Measurements from ENCODE around the gene PVALEF.

Gene PVALEF

DNA sequence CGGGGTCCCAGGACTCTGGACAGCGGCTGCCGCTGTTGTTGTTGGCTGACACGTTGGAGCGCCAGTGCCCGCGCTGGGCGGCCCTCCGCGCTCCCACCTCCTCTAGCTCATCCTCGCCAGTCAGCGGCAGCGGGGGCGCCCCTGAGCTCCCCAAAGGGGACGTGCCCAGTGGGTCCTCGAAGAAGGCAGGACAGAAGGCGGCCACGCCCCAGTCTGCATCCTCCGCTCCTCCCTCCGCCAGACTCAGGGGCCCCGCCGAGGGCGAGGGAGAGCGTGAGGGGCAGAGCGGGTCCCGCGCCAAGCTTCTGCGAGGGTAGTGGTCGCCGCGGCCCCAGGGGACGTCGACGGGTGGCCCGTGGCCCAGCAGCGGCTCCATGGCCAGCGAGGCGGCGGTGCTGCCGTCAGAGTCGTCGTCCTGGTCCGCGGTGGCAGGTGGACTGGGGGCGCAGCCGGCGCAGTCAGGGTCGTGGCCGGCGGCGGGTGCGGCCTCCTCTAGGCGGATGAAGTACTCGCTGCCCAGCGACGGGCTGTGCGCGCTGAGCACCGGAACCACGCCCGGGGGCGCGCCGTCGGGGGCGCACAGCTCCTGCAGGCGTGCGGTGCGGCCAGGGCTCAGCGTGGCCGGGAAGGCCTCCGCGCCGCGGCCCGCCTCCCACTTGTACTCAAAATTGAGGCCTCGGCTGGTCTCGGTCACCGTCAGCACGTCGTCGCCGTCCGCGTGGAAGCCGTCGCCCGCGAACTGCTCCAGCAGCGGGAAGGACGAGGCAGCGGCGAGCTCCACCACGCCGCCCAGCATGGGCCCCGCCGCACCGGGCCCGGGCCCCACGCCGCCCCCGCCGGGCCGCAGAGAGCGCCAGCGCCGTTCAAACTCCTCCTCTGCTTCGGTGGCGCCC is 43.2 kb upstream of the PVALEF start:
- no peak overlapping the region for H3K4me3 ChIP-seq

DNA sequence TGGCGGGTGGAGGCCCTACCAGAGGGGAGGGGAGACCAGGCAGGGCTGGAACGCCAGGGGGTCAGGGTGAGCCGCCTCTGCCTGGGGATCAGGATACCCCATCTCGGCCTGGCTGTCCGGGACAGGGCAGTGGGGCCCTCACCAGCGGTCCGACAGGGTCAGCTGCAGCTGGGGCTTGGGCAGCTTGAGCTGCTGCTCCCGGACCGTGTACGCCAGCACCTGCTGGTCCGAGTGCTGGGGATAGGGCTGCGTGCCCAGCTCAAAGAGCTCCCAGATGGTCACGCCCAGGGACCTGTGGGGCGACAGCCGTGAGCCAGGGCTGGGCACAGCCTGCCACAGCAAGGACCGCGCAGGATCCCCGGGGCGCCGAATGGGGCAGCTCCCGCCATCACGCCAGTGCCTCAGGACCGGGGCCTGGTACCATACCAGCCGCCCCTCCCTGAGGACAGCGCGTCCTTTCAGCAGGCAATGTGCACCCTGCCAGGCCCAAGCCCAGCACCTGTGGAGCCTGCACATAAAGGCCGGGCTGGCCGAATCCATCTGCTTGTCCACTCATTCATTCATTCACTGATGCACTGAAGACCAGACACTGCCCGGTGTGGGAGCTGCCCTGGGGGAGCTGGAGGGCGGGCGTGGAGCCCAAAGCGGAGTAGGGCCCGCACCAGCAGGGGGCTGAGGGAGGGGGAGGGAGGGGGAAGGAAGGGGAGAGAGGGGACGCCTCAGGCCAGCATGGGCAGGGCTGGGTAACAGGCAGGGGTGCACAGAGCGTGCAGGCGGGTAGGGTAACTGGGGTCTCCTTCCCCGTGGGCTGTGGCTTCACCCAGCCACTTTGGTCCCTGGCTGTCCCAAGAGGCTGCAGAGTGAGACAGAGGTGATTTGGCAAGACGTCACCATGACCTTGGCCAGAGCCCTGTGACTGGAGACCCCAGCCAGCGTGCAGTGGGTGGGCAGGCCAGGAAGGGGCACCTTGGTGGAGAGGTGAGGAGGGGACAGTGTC is 42.0 kb upstream of the PVALEF start:
- Histone ChIP-seq H3K9ac (no peak overlapping the region), H4K20me1 (no peaks in the 10 kb centered on the region), H3K9me3 (no peaks in the 10 kb centered on the region), H3K36me3 (no peaks in the 10 kb centered on the region), H3K4me1 (peaks cover 33% of the 10 kb centered on the region), H3K27me3 (peaks cover 12% of the 10 kb centered on the region), H3K27ac (no peak overlapping the region), H3K4me2 (no peak overlapping the region), H3K4me3 (no peak overlapping the region)
- TF ChIP-seq Cebpa-rat (IDR thresholded peaks at IDR 0.05) = no peak

More for the DNA sequence above, 43.2 kb upstream of the PVALEF start:
- no peak overlapping the region for H3K27ac ChIP-seq
- H3K4me2 ChIP-seq = no peak overlapping the region
- H3K27me3 ChIP-seq = peaks cover 25% of the 10 kb centered on the region
- no peak for TF ChIP-seq Cebpa-rat (IDR thresholded peaks at IDR 0.05)
- H3K4me1 ChIP-seq = peaks cover 33% of the 10 kb centered on the region
- H3K9ac ChIP-seq = no peak overlapping the region
- no peaks in the 10 kb centered on the region for H3K9me3 ChIP-seq
- H3K36me3 ChIP-seq = no peaks in the 10 kb centered on the region
- H4K20me1 ChIP-seq = no peaks in the 10 kb centered on the region

DNA sequence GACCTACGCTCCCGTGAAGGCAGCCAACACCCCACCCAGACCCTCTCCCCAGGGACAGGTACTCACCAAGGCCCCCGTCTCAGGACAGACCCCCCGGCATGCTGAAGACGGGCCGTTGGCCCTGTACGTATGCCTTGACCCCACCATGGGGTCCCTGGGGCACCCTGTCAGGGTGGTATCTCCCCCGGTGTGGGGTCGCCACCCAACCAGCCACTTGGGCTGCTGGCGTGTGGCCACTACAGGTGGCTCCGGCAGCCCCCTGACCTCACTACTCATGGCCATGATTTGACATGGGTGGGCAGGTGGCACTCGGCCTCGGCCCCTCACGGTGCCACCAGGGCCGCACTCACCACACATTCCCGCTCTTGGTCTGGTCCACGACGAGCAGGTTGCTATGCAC is 40.9 kb upstream of the PVALEF start:
- H3K27ac ChIP-seq = no peak overlapping the region
- TF ChIP-seq Cebpa-rat (IDR thresholded peaks at IDR 0.05) = no peak
- H3K27me3 ChIP-seq = peaks cover 2% of the 10 kb centered on the region; the same call in 1 of the 2 replicates
- peaks cover 28% of the 10 kb centered on the region for H3K4me1 ChIP-seq
- H4K20me1 ChIP-seq = no peaks in the 10 kb centered on the region
- H3K9ac ChIP-seq = no peak overlapping the region
- no peaks in the 10 kb centered on the region for H3K9me3 ChIP-seq
- no peaks in the 10 kb centered on the region for H3K36me3 ChIP-seq
- no peak overlapping the region for H3K4me3 ChIP-seq
- no peak overlapping the region for H3K4me2 ChIP-seq

DNA sequence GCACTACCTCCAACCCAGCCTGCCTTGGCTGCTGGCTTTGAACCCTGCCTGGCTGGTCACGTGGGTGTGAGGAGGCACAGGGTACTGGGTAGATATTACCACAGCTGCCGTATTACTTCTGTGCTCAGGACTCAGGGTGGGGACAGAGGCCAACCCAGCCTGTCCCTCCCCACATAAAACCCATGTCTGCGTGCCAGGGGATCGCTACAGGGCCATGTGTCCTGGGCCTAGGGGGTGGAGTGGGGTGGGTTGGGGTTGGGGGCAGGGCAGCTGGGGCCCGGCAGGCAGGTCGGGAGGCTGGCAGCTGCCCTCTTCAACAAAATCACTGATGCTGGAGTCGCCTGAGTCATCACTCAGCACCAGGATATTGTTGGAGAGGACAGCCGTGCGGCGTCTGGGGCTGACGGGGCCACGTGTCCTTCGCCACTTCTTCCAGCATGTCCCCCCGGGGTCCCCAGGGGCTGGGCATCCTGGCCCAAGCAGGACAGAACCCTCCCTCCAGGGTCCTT is 39.7 kb upstream of the PVALEF start:
- Histone ChIP-seq H3K4me2 (no peak overlapping the region), H3K9ac (no peak overlapping the region), H4K20me1 (no peaks in the 10 kb centered on the region), H3K36me3 (no peaks in the 10 kb centered on the region), H3K4me1 (peaks cover 38% of the 10 kb centered on the region), H3K9me3 (no peaks in the 10 kb centered on the region), H3K27ac (no peak overlapping the region), H3K4me3 (no peak overlapping the region), H3K27me3 (no peaks in the 10 kb centered on the region)
- TF ChIP-seq Cebpa-rat (IDR thresholded peaks at IDR 0.05) = no peak

DNA sequence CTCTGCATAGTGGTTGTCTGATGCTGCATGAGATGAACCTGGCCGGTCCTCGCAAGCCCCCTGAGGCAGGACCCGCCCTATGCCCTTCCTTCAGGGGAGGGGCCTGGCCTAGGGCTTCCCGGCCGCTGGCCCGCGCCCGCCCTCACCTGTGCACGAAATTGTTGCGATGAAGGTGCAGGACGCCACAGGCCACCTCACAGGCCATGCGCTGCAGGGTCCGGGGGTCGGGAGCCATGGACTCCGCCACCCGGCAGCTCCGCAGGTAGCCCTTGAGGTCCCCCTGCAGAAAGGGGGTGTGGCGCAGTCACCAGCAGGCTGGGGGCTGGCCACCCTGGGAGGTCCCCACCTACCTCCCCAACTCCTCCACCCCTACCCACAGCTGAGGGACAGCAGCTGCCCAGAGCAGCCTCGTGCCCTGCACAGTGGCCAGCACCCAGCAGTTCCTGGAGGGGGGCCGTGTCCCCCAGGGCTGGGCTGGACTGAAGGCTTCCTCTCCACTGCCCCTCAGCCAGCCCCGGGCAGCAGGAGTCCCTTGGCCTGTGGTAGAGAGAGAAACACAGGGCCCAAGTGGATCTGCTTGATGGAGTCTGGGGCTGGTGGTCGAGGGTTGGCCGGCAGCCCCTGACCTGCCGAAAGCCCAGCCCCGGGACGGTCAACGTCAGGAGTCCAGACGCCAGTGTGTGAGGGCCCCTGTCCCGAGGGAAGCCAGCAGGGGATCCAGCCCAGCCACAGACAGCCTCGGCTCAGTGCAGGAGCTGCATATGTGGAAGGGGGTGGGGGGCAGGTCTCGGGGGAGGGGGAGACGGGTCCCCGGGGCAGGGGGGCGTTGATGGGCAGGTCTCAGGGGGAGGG is 38.8 kb upstream of the PVALEF start:
- H3K4me1 ChIP-seq = peaks cover 38% of the 10 kb centered on the region
- H3K9me3 ChIP-seq = no peaks in the 10 kb centered on the region
- no peaks in the 10 kb centered on the region for H3K36me3 ChIP-seq
- no peak overlapping the region for H3K4me3 ChIP-seq
- H4K20me1 ChIP-seq = no peaks in the 10 kb centered on the region
- H3K27me3 ChIP-seq = no peaks in the 10 kb centered on the region
- H3K4me2 ChIP-seq = peak overlapping the region; percentile 16; the same call in 1 of the 2 replicates
- H3K9ac ChIP-seq = no peak overlapping the region
- no peak overlapping the region for H3K27ac ChIP-seq
- no peak for TF ChIP-seq Cebpa-rat (IDR thresholded peaks at IDR 0.05)

- Histone ChIP-seq H3K27me3 (no peaks in the 10 kb centered on the region), H3K4me2 (peak overlapping the region; percentile 59), H3K4me1 (peaks cover 42% of the 10 kb centered on the region)
Observed at GRCh38 chr17:81127133-81127455, 38.2 kb upstream of the PVALEF start.

GRCh38 chr17:81127526-81128177 is 37.7 kb upstream of the PVALEF start:
- H3K27me3 ChIP-seq = no peaks in the 10 kb centered on the region
- H4K20me1 ChIP-seq = no peaks in the 10 kb centered on the region
- no peak for TF ChIP-seq Cebpa-rat (IDR thresholded peaks at IDR 0.05)
- H3K4me2 ChIP-seq = peak overlapping the region; percentile 59
- H3K36me3 ChIP-seq = no peaks in the 10 kb centered on the region
- H3K4me3 ChIP-seq = no peak overlapping the region
- no peak overlapping the region for H3K27ac ChIP-seq
- no peaks in the 10 kb centered on the region for H3K9me3 ChIP-seq
- H3K9ac ChIP-seq = no peak overlapping the region; the same call in 1 of the 2 replicates
- H3K4me1 ChIP-seq = peaks cover 45% of the 10 kb centered on the region

More at GRCh38 chr17:81127133-81127455, 38.2 kb upstream of the PVALEF start:
- Histone ChIP-seq H3K36me3 (no peaks in the 10 kb centered on the region), H4K20me1 (no peaks in the 10 kb centered on the region), H3K4me3 (no peak overlapping the region), H3K27ac (no peak overlapping the region), H3K9ac (no peak overlapping the region; the same call in 1 of the 2 replicates), H3K9me3 (no peaks in the 10 kb centered on the region)
- no peak for TF ChIP-seq Cebpa-rat (IDR thresholded peaks at IDR 0.05)

GRCh38 chr17:81128338-81128737 is 37.0 kb upstream of the PVALEF start:
- Histone ChIP-seq H3K27ac (no peak overlapping the region), H3K9ac (no peak overlapping the region), H3K4me3 (no peak overlapping the region), H3K4me2 (peak overlapping the region; percentile 59; the same call in 1 of the 2 replicates), H4K20me1 (no peaks in the 10 kb centered on the region), H3K27me3 (no peaks in the 10 kb centered on the region), H3K36me3 (no peaks in the 10 kb centered on the region), H3K9me3 (no peaks in the 10 kb centered on the region), H3K4me1 (peaks cover 45% of the 10 kb centered on the region)
- TF ChIP-seq Cebpa-rat (IDR thresholded peaks at IDR 0.05) = no peak

Measured in BLaER1 (cell line).